Omental fat pad (tissue), 4 donors: Measurements from ENCODE around the gene ZNF830. TPM values are rescaled to one million over a fixed set of nuclear protein-coding genes. Genes with fewer than 3 reads are reported as not detected.
"Not testable (repeated sequence)": the region's sequence is repeated elsewhere in the genome, so short reads cannot be mapped to it uniquely, and the experiment has no call there.

Experiments used
- ATAC-seq: fragments of 150-250 bp; one replicate; pipeline ENCODE4 v1.9.1; 2016; ENCODE audit warnings: mild to moderate bottlenecking, moderate library complexity; ENCODE audit not compliant: low FRiP score
- DNase-seq: peaks from one replicate; pipeline ENCODE4 v3.0.0-alpha.2; 2019; ENCODE audit warnings: low spot score
- CTCF ChIP-seq, 3 donors: fragments of 450-650 bp; IDR thresholded peaks; one replicate each; pipeline ENCODE4 v1.5.1; 2016 to 2017; ENCODE audit warnings: antibody characterized with exemption in 3 of 3, mild to moderate bottlenecking in 3 of 3, moderate library complexity in 2 of 3
- total RNA-seq, 4 donors: library from RNA; depleted of rRNA; stranded (reverse); fragments of >200 nt; gene quantifications; one replicate each; pipeline ENCODE4 v1.1.0, GENCODE V29; 2016

Gene ZNF830
- total RNA-seq, 4 donors from 2014 or later: 8.6 to 15.7 (median 10.8) TPM

- TF ChIP-seq CTCF (IDR thresholded peaks at IDR 0.05): no peak
- DNase-seq (no peak), ATAC-seq (no peak)
Measured at GRCh38 chr17:34930283-34930682, 31.1 kb upstream of the ZNF830 start.

GRCh38 chr17:34950780-34951179 is 10.6 kb upstream of the ZNF830 start:
- not testable (repeated sequence) for DNase-seq, ATAC-seq

GRCh38 chr17:34958438-34958837 is 2.9 kb upstream of the ZNF830 start:
- no peak for TF ChIP-seq CTCF (IDR thresholded peaks at IDR 0.05)
- DNase-seq (no peak), ATAC-seq (no peak)

DNA sequence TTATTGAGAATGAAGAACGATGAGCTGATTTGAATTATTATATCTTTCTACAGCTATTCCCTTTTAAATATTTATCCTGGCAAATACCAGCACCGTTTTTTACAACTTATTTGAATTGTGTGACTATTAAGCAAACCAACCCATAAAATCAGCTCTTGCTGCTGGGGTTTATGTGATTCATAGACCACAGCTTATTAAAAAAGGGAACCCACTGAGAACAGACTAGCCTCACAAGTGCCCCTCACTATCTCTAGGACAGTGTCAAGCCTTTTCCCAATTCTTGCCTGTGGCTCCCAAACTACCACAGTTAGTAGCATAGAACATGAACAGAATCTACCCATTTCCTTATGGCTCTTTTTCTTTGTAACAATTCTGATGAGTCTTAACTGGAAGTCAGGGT is 12.8 kb downstream of the ZNF830 start:
- DNase-seq: no peak
- no peak for TF ChIP-seq CTCF (IDR thresholded peaks at IDR 0.05)
- ATAC-seq: no peak

- ATAC-seq: no peak
- no peak for DNase-seq
- no peak for TF ChIP-seq CTCF (IDR thresholded peaks at IDR 0.05)
Measured at GRCh38 chr17:34974794-34975785, 13.8 kb downstream of the ZNF830 start.

- DNase-seq (no peak), ATAC-seq (no peak)
- no peak for TF ChIP-seq CTCF (IDR thresholded peaks at IDR 0.05)
Measured at GRCh38 chr17:34979153-34979552, 17.8 kb downstream of the ZNF830 start.

DNA sequence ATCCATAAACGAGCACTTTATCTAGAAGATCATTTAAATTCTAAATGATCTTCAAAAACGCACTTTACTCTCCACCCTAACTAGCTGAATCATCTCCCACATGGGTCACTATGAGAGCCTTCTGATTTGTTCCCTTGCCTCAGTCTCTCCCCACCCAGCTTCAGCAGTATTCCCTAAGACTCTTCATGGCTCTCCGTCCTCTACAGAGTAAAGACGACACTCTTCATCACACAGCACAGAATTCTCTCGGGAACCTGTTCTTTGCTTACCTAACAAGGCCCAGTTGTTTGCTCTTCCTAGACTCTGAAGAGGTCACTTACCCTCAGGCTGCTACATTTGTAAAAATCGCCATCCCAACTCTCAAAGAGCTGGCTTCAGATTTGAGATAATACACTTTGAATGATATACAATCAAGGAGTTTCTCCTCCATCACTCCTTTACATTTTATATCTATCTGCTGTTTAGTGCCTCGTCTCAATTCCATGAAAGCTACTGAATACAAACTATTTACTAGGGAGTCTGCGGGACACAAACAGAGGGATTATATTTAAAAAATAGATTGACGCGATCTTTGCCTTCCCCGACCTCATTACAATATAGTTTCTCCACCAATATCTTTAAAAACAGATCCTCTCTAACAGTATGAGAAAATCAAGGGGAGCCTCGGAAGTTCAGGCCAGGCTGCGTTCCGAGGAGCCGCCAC is 18.5 kb downstream of the ZNF830 start:
- no peak for TF ChIP-seq CTCF (IDR thresholded peaks at IDR 0.05)
- ATAC-seq (no peak), DNase-seq (no peak)
